HuH-7.5 (cell line): Measurements from ENCODE around the gene ZNF496.

Experiments used
- DNase-seq: peaks from one replicate; pipeline ENCODE4 v3.0.0; 2011; ENCODE audit warnings: low spot score

Gene ZNF496

DNA sequence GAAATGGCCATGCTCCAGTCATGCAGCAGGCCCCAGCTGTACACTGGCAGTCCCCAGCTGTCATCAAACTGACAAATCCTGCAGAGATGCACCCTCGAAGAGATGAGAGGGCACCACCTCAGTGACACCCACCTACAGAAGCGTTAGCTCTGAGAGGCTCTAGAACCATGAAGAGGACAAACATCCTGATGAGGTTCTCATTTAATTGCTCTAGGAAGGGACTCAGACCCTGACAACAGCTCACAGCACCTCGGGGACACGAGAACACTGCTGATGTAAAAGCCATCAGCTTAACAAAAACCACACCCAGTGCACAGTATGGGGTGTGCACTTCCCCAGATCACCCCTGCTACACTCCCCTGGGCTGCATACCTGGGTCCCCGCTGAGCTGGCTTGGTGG lies 3.4 kb downstream of the ZNF496 start:
- no peak for DNase-seq

- no peak for DNase-seq
Observed at GRCh38 chr1:247326411-247327130, 5.1 kb downstream of the ZNF496 start.

GRCh38 chr1:247324923-247325322 lies 6.7 kb downstream of the ZNF496 start:
- DNase-seq = no peak

DNA sequence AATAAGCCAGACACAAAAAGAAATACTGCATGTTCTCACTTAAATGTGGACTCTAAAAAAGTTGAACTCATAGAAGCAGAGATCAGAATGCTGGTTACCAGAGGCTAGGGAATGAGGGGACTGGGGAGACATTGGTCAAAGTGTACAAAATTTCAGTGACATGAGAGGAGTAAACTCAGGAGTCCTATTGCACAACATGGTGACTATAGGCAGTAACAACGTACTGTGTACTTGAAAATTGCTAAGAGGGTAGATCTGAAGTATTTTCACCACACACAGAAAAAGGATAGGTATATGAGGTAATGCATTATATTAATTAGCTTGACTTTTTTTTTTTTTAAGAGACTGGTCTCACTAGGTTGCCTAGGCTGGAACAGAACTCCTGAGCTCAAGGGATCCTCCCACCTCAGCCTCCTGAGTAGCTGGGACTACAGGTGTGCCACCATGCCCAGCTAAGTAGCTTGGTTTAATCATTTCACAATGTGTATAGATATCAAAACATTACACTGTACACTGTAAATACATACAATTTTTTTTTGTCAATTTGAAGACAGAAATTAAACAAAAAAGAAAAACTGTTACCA lies 7.4 kb downstream of the ZNF496 start:
- no peak for DNase-seq

DNA sequence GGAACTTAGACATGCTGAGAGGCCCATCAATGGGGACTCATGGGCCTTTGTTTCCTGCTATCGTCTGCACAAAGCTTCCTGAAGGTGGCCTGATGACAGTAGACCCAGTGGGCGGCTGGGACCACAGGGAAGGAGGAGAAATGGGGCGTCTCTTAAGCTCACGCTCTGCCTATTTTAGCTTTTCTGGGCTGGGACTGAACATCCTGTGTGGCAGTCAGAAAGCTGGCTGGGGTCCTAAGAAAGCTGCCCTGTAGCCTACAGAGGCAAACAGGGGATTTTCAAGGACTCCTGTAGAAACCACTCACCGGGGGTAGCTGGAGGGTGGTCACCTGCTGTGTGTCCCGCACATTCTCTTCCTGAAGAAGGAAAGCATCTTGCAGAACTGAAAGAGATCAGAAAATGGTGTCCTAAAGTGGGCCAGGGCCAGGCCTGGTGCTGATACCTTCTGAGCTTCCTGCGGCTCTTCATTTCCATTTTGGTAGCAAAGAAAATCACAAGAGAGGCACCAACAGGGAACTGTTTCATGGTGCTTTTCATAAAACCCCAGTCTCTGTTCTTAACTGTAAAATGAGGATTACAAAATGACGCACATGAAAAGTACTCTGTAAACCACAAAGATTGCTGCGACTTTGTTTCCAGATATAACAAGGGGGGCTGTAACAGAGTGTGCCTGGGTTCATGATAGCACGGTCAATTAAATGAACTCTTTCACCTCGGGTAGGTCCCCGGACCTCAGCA lies 8.6 kb downstream of the ZNF496 start:
- DNase-seq = no peak

DNA sequence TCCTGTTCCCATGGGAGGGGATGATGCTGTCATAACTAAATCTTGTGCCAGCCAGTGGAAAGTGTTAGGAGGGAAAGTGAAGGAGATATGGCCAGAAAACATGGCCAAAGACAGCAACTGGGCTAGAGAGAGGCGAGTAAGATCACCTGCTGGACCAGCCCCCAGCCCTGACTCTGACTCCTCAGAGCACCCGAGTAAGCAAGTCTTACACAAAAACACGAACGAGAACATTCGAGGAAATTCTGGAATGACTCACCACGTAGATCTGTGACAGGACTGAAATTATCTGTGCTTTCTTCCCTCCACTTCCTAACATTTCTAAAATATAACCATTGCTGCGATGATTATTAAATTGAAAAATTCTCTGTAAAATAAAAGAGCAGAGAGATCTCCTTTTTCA lies 9.2 kb downstream of the ZNF496 start:
- DNase-seq = no peak

GRCh38 chr1:247317702-247318101 lies 14.0 kb downstream of the ZNF496 start:
- DNase-seq = no peak

DNA sequence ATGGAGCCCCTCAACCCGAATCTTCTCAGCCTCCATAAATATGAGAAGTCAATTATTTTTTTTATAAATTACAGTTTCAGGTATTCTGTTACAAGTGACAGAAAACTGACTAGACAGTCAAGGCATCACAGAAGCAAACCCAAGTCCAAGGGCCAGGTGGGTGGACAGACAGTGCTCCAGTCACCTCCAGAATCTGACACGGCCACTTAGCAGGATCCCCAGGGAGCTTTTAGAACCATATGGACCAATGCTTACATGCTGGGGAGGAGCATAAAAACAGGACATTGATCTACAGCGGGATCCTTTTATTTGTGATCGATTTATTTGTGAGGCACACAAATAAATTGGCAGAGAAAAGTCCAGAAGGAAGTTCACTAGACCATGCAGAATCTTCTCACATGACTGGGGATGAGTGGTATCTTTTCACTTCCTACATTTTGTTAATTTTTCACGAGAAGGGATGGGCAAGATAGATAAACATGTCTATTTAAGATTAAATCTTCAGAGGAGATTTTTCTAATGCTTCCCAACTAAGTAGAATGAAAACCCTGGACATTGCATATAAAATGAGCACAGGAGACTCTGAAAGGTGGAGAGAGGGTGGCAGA lies 15.0 kb downstream of the ZNF496 start:
- DNase-seq = no peak

- DNase-seq = no peak
Observed at GRCh38 chr1:247304031-247304430, 27.6 kb downstream of the ZNF496 start.

DNA sequence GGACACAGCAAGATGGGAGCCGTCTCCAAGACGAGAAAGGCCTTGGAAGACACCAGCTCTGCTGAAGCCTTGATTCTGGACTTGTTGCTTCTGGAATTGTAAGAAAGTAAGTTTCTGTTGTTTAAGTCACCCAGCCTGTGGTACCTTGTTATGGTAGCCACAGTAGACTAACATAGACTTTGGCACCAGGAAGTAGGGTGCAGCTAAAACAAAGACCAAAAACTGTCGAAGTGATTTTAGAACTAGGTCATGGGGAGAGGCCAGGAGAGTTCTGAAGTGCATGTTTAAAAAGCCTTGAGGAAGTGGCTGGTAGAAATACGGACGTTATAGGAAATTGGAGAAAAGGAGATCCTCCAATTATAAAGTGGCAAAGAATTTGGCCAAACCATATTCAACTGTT lies 28.5 kb downstream of the ZNF496 start:
- no peak for DNase-seq

DNA sequence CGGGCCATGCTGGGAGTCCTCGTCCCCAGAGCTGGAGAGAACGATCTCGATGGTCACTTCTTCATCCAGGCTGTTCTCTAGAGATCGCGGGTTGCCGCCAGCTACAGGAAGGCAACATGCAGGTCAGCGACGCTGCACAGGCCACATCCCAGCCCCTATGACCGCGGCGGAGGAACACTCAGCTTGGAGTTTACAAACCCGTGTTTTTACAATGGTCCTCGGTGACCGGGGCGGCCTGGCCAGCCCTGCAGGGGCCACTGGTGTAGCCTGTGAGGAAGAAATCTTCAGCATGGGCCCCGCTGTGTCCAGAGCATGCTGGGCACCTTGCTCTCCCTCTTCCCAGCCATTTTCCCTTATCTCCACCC lies 30.5 kb downstream of the ZNF496 start:
- DNase-seq = no peak

DNA sequence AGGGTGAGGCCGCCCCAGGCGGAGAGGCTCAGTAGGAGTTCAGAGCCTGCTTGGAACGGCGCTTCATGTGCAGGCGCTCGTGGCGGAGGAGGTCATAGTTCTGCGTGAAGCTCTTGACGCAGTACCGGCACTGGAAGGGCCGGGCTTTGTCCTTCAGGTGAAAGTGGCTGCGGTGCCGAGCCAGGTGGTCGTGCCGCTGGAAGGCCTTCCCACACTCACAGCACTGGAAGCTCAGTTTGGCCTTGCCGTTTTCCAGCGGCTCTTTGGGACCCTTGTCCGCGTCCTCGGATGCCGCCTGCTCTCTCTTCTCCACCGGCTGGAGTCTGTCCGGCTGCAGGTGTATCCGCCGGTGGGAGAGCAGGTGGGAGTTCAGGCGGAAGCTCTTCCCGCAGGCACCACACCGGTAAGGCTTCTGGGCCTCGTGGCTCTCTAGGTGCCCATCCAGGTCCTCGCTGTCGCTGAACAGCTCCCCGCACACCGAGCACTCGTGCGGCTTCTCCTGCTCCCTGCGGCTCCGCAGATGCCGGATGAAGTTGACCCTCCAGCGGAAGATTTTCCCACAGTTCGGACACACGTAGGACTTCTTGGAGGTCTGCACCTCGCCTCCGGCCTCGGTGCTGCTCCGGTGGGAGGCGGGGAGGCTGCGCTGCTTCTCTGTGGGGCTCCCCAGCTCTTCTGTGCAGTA lies 31.0 kb downstream of the ZNF496 start:
- DNase-seq = no peak

- DNase-seq = no peak
Observed at GRCh38 chr1:247299723-247300381, 31.8 kb downstream of the ZNF496 start.

DNA sequence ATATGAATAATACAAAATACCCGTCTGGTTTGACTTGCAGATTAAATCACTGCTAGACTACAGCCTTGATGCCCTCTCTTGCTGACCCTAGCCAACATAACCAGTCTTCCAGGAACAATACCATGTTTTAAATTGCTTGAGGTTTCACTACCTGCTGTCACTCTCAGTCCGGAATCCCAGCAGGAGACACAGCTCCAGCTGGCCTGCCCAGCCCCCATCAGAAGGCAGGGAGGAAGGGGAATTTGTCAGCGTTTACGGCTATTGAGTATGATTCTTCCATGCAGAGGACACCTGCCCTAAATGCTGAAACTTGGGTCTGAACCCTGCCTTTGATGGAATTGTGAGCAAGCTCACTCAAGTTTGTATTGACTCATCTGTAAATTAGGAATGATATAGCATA lies 33.0 kb downstream of the ZNF496 start:
- no peak for DNase-seq

GRCh38 chr1:247298124-247298481 lies 33.6 kb downstream of the ZNF496 start:
- DNase-seq = no peak

GRCh38 chr1:247297263-247298123 lies 34.2 kb downstream of the ZNF496 start:
- no peak for DNase-seq

- DNase-seq = no peak
Observed at GRCh38 chr1:247296599-247297180, 35.0 kb downstream of the ZNF496 start.

DNA sequence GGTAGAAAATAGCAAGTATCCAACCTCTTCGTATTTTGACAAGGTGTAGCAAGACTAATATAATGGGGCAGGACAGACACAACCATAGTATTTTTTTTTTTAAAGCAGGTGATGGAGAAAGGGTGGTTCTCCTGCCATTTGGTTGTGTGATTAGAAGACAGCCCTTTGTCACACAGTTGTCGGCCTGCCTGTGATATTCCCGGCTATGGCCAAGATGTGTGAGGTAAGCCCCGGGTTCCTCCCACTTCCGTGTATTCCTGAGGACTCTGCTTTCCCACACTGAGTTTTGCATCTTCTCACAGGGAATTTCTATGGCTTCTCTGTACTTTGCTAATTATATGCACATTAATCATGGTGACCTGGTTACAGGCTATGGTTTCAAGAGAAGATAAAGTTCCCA lies 35.9 kb downstream of the ZNF496 start:
- DNase-seq = no peak

DNA sequence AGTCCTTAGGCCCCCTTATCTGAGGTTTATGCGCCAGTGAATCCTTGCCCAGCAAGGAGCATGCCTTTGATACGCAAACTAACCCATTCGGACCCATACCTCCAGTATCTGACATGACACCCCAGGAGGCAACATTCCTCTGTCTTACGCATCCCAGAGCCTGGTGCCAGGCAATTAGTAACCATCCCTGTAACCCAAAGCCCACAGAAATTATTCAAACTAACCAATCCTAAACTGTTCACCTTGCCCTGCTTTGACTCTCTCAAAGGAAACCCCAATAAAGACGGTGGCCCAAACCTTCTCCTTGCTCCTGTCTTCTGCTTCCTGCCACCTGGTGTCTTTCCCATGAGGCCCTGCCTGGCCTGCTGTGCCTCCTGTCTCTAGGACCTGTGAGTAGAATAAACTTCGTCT lies 36.4 kb downstream of the ZNF496 start:
- no peak for DNase-seq

DNA sequence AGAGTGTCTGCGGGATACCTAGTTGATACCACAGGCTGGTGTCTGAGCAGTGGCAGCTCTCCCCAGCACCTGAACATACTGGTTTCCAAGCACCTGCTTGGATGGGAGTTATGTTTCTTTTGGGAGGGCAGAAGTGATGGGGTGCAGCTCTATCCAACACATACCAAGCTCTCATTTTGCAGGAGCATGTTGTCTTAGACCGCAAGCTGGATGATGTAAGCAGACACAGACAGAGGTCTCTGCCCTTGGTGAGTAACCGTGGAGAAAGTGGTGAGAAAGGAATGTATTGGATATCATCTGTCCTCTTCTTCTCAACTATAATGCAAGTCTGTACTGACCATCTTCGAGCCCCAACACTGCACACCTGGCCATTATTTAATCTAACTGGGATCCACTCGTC lies 37.4 kb downstream of the ZNF496 start:
- no peak for DNase-seq

- DNase-seq = no peak
Observed at GRCh38 chr1:247293047-247293446, 38.6 kb downstream of the ZNF496 start.
